CD4-positive, alpha-beta T cell (primary cell): ENCODE results near the gene USP2. TPM values are rescaled to one million over a fixed set of nuclear protein-coding genes. Genes with fewer than 3 reads are reported as not detected.

ENCODE experiments used
- ATAC-seq: fragments of 200-7000 bp; cut with Tn5 transposase; one replicate; pipeline ENCODE4 v1.10.0; 2022; ENCODE audit warnings: mild to moderate bottlenecking; ENCODE audit not compliant: poor library complexity
- CTCF ChIA-PET: fragments of 350-600 bp; sonication (Branson Sonifier 250); formaldehyde crosslinking; loops from one replicate; lab custom pipeline; 2021; ENCODE audit warnings: antibody characterized with exemption, inconsistent platforms; lab: Charles Lee
- POLR2A ChIA-PET: fragments of 350-600 bp; sonication (Branson Sonifier 250); formaldehyde crosslinking; loops from one replicate; lab custom pipeline; 2021; ENCODE audit warnings: antibody characterized with exemption, inconsistent platforms; lab: Charles Lee
- DNase-seq, 14 experiments: peaks; one replicate each; pipeline ENCODE4 v3.0.0-alpha.2; 2013 to 2020; ENCODE audit warnings: mixed read lengths in 2 of 14
- H3K27ac ChIP-seq, 2 donors: one replicate each; pipeline versions ENCODE4 v1.5.1 to v1.7.0; 2013; ENCODE audit warnings: low read length in 2 of 2, low read depth in 1 of 2, mild to moderate bottlenecking in 1 of 2
- H3K27me3 ChIP-seq, 2 experiments: 1 replicate in 1 of 2; 2 replicates in 1 of 2; pipeline versions ENCODE4 v1.6.1 to v1.7.0; 2013; ENCODE audit warnings: low read length in 2 of 2, control low read depth in 1 of 2, mild to moderate bottlenecking in 1 of 2, moderate library complexity in 1 of 2; ENCODE audit not compliant: insufficient read depth in 2 of 2, control insufficient read depth in 1 of 2
- H3K36me3 ChIP-seq: one replicate; pipeline ENCODE4 v1.6.1; 2013; ENCODE audit warnings: low read length, control low read depth; ENCODE audit not compliant: insufficient read depth
- H3K4me1 ChIP-seq: one replicate; pipeline ENCODE4 v1.6.1; 2013; ENCODE audit warnings: low read length, control low read depth; ENCODE audit not compliant: insufficient read depth
- H3K4me3 ChIP-seq: one replicate; pipeline ENCODE4 v1.5.1; 2013; ENCODE audit warnings: mild to moderate bottlenecking, low read length, moderate library complexity
- H3K9me3 ChIP-seq, 2 experiments: 1 replicate in 1 of 2; 2 replicates in 1 of 2; pipeline versions ENCODE4 v1.6.1 to v1.7.0; 2013; ENCODE audit warnings: low read length in 2 of 2, mild to moderate bottlenecking in 2 of 2, control low read depth in 1 of 2, moderate library complexity in 1 of 2; ENCODE audit not compliant: control insufficient read depth in 1 of 2, insufficient read depth in 1 of 2
- H3K27ac Mint-ChIP-seq: one replicate; pipeline ENCODE4 v1.8.0; 2020; ENCODE audit warnings: mixed read lengths
- H3K27me3 Mint-ChIP-seq: one replicate; pipeline ENCODE4 v1.8.0; 2021; ENCODE audit warnings: mixed read lengths
- H3K36me3 Mint-ChIP-seq: one replicate; pipeline ENCODE4 v1.8.0; 2021; ENCODE audit warnings: low read depth, mixed read lengths
- H3K4me1 Mint-ChIP-seq: one replicate; pipeline ENCODE4 v1.8.0; 2021; ENCODE audit warnings: low read depth, mixed read lengths
- H3K4me3 Mint-ChIP-seq: one replicate; pipeline ENCODE4 v1.8.0; 2020; ENCODE audit warnings: mild to moderate bottlenecking, mixed read lengths
- H3K9me3 Mint-ChIP-seq: one replicate; pipeline ENCODE4 v1.8.0; 2020; ENCODE audit warnings: mixed read lengths
- intact Hi-C, 2 experiments: fragments of 100-400 bp; cut with DNase I in 1 of 2; cut with micrococcal nuclease in 1 of 2; formaldehyde crosslinking; loops; one replicate each; pipeline versions ENCODE4 v1.15.1 to v1.9.0; 2023 to 2025; cut with DNase I, micrococcal nuclease
- total RNA-seq, 174 experiments: library from RNA in 2 of 174; stranded (reverse) in 2 of 174; gene quantifications; one replicate each; pipeline ENCODE4 v1.2.3 and lab custom pipeline; 2021 to 2026
- TF ChIP-seq, protein P1 (sequence below): fragments of 200-600 bp; IDR thresholded peaks from one replicate; pipeline ENCODE4 v1.8.0; 2022; ENCODE audit warnings: antibody characterized with exemption, mild to moderate bottlenecking

USP2 gene
- total RNA-seq, 2 experiments from 2014 or later, result 2.0 to 2.6 TPM

DNA sequence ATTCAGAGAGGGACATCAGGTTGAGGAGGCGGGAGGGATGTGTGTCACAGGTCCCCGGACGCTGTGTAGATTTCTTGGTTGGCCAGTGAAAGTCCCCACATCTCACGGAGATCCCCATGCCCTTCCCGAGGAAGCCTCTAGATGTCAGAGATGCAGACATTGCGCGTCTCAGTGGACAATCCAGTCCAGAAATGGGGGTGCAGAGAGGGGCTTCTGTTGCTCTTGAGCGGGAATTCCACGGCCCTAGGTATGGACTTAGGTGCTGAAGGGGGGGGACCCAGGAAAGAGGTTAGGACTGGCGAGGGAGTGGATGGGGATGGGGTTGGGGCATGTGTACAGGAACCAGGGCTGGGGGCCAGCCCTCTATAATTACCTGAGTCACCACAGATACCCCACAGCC is 34.5 kb upstream of the USP2 start:
- no peak overlapping the region for H3K27ac Mint-ChIP-seq
- no peaks in the 10 kb centered on the region for H3K4me1 Mint-ChIP-seq
- Histone ChIP-seq H3K27ac (no peak overlapping the region), H3K9me3 (peaks cover 0 to 4% of the 10 kb centered on the region in 2 experiments), H3K36me3 (no peaks in the 10 kb centered on the region), H3K4me3 (no peak overlapping the region), H3K4me1 (no peaks in the 10 kb centered on the region), H3K27me3 (peaks cover 3 to 9% of the 10 kb centered on the region in 2 experiments)
- DNase-seq, result no peak
- peaks cover 4% of the 10 kb centered on the region for H3K9me3 Mint-ChIP-seq
- no peak overlapping the region for H3K4me3 Mint-ChIP-seq
- intact Hi-C loops, result no loop called here
- ChIA-PET CTCF (no interaction called here), POLR2A (no interaction called here)
- no peaks in the 10 kb centered on the region for H3K36me3 Mint-ChIP-seq
- TF ChIP-seq, protein P1, sequence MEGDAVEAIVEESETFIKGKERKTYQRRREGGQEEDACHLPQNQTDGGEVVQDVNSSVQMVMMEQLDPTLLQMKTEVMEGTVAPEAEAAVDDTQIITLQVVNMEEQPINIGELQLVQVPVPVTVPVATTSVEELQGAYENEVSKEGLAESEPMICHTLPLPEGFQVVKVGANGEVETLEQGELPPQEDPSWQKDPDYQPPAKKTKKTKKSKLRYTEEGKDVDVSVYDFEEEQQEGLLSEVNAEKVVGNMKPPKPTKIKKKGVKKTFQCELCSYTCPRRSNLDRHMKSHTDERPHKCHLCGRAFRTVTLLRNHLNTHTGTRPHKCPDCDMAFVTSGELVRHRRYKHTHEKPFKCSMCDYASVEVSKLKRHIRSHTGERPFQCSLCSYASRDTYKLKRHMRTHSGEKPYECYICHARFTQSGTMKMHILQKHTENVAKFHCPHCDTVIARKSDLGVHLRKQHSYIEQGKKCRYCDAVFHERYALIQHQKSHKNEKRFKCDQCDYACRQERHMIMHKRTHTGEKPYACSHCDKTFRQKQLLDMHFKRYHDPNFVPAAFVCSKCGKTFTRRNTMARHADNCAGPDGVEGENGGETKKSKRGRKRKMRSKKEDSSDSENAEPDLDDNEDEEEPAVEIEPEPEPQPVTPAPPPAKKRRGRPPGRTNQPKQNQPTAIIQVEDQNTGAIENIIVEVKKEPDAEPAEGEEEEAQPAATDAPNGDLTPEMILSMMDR, result no peak
- peaks cover 34% of the 10 kb centered on the region for H3K27me3 Mint-ChIP-seq
- ATAC-seq, result no peak

DNA sequence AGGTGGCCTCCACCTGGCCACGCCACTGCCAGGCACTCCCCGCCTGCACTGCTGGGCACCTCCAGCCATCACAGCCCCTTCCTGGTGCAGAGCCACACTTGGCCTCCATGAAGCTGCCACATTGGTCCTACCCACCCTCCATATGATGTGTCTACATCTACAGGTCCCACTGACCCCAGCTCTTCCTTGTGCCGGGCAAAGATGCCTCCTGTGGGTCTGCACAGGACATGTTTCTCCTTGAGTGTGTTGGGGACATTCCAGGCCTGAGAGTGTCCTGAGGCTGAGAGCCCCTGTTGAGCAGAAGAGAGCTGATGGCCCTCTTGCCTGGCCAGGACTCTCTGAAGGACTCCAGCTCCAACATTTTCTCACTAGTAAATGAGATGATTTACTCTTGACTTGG is 34.0 kb upstream of the USP2 start:
- Mint-ChIP-seq H3K27me3 (peaks cover 30% of the 10 kb centered on the region), H3K4me3 (no peak overlapping the region), H3K36me3 (no peaks in the 10 kb centered on the region), H3K4me1 (no peaks in the 10 kb centered on the region), H3K27ac (no peak overlapping the region), H3K9me3 (peaks cover 4% of the 10 kb centered on the region)
- TF ChIP-seq, protein P1, result no peak
- ATAC-seq (no peak), DNase-seq (no peak)
- ChIA-PET POLR2A (no interaction called here), CTCF (no interaction called here)
- Histone ChIP-seq H3K4me1 (no peaks in the 10 kb centered on the region), H3K27me3 (peaks cover 0 to 5% of the 10 kb centered on the region in 2 experiments), H3K36me3 (no peaks in the 10 kb centered on the region), H3K27ac (no peak overlapping the region), H3K9me3 (peaks cover 0 to under 1% of the 10 kb centered on the region in 2 experiments), H3K4me3 (no peak overlapping the region)
- intact Hi-C loops, result no loop called here

DNA sequence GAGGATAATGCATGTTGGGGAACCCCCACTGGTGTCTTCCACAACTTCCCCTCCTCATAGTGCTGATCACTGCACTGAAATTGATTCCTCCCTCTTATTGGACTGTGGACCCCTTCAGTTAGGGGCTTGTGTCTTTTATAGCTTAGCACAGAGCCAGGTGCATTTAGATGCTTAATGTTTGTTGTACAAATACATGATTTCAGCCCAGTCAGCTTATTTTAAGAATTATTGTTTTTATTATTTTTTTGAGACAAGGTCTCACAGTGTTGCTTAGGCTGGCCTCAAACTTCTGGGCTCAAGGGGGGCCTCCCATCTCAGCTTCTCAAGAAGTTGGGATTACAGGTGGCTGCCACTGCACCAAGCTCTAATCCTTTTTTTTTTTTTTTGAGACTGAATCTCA is 33.2 kb upstream of the USP2 start:
- TF ChIP-seq, protein P1, result no peak
- H3K36me3 Mint-ChIP-seq, result no peaks in the 10 kb centered on the region
- CTCF ChIA-PET, result no interaction called here
- no peaks in the 10 kb centered on the region for H3K9me3 ChIP-seq
- intact Hi-C loops, result no loop called here
- H3K4me1 ChIP-seq, result no peaks in the 10 kb centered on the region
- H3K4me1 Mint-ChIP-seq, result no peaks in the 10 kb centered on the region
- POLR2A ChIA-PET, result no interaction called here
- no peak for DNase-seq
- no peak overlapping the region for H3K27ac Mint-ChIP-seq
- H3K27me3 Mint-ChIP-seq, result peaks cover 22% of the 10 kb centered on the region
- peaks cover 4% of the 10 kb centered on the region for H3K9me3 Mint-ChIP-seq
- no peak overlapping the region for H3K27ac ChIP-seq
- H3K27me3 ChIP-seq, result peaks cover 0 to 4% of the 10 kb centered on the region in 2 experiments
- H3K36me3 ChIP-seq, result no peaks in the 10 kb centered on the region
- H3K4me3 ChIP-seq, result no peak overlapping the region
- ATAC-seq, result no peak
- no peak overlapping the region for H3K4me3 Mint-ChIP-seq
